GM21576 (cell line): ENCODE results near the gene CDR2.
A peak's percentile ranks its signal among the peaks of the same experiment; 100 is the strongest.
"Not testable (repeated sequence)": the region's sequence is repeated elsewhere in the genome, so short reads cannot be mapped to it uniquely, and the experiment has no call there.

Source experiments
- ATAC-seq: cut with Tn5 transposase; IDR thresholded peaks from one replicate; pipeline ENCODE4 v1.9.1; 2021; ENCODE audit warnings: mild to moderate bottlenecking, moderate library complexity; ENCODE audit not compliant: unreplicated experiment

Gene CDR2

DNA sequence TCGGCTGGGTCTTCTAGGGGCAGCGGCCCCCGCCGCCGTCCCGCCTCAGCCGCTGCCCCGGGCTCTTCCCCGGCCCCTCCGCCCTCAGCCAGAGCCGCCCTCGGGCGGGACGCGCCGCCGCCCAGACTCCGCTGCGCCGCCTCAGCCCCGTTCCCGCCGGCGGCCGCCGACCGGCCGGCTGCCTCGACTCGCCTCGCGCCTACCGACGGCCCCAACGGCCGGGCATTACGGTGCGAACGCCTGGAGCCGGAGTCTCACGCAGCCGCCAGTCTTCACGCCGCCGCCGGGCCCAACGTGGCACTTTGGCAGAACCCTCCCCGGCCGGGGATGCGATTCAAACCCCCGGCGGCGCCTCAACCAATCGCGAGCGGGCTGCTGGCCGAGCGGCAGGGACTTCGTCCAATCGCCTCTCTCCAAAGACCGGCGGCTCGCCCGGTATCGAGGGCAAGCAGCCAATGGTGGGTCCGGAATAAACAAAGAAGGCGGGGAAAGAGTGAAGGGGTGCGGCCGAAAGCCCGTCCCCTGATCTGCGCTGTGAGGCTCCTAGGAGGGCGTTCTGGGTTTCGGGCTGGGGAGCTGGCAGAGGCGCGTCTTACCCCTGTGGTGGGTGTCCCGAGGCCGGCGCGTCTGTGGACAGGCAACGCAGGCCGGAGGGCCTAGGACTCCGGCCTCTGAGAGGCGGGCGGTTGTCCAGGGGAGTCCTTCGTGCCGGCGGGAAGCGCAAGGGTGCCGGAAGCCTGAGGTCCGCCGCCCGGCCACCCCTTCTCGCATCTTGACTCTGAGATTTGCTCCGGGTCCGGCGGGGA is at the start of gene CDR2:
CDR2 (minus strand) TSS at position 309 of the 806 bp plus-strand sequence. CDS start 310 bp downstream, outside the sequence.
- ATAC-seq, result peak; percentile 88

DNA sequence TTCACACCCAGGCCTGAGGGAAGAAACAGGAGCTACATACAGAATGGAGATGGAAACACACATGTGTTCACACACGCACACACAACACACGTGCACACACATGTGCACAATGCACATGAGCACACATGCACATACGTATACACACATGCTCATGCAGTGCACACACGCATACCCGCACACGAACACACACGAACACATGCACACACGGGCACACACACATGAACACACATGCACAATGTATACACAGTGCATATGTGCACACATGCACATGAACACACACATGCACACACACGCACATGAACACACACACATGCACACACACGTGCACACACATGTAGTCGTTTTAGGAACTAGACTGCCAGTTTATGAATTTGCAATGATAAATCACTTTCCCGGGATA is 49.3 kb upstream of the CDR2 start:
- no peak for ATAC-seq

DNA sequence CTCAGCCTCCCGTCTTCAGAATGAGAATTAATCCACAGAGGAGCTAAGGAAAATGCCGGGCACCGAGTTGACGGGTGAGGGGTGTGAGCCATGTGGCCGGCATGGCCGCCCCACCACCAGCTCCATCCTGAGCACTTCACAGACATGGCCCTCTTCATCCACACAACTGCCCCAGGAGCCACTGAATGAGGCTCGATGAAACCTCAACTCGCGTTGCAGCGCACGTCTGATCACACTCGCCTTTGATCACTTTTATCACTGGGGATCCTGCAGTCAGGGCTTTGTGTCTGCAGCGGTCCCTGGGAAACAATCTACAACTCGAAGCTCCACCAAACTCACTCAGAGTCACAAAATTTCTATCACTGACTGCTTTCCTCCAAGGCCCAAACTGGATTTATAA is 46.7 kb upstream of the CDR2 start:
- no peak for ATAC-seq

DNA sequence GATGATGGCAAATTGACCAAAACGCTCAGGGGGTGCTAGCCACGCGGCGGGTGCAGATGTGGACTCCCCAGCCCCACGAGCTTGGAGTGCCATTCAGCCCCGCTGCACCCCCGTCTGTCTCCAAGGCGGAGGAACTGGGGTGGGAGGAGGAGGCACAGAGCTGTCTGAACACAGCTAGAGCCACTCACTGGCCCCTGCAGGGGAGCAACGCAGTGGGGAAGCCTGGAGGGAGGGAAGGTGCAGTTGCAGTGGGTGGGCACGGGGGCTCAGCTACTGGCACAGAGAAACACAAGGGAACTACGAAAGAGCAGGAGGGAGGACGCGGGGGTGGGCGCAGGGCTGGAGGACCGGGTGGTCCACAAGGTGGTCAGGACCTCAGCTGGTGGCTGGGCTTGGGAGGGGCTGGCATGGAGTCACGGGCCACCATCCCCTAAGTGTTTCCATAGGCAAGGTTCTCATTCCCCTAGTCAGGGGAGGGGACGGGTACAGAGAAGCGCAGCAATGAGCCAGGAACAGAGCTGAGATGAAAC is 46.3 kb upstream of the CDR2 start:
- no peak for ATAC-seq

DNA sequence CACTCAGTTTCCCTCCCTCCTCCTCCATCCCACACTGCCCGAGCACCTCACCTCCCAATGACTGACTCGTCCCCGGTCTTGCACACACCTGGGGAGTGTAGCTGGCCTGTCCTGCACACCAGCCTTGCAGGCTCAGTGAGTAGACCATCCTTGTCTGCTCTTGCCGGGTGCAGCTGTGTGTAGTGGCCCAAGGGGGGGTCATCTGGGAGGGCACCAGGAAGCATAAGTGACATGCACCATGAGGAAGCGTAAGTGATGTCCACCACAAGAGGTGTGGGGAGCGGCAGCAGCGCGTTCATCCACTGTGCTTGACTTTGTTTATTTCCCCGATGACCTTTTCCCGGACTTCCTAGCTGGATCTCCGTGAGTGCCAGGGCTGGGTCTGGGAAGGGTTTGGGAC is 45.5 kb upstream of the CDR2 start:
- no peak for ATAC-seq

DNA sequence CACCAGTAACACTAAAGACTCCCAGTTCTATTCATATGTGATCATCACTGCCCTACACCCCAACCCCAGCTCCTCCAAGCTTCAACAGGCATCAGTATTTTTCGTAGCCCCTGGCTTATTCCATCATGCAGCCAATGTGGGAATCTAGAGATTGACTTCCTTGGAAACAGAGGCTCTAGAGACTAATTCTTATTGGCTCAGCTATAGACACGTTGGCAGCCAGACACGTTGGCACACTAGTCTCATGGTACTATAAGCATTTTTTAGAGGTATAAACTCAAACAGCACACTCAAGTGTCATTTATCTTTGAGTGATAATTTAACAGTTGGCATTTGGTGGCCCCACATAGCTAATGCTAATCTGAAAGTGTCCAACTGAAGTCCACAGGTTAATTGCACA is 44.4 kb upstream of the CDR2 start:
- no peak for ATAC-seq

DNA sequence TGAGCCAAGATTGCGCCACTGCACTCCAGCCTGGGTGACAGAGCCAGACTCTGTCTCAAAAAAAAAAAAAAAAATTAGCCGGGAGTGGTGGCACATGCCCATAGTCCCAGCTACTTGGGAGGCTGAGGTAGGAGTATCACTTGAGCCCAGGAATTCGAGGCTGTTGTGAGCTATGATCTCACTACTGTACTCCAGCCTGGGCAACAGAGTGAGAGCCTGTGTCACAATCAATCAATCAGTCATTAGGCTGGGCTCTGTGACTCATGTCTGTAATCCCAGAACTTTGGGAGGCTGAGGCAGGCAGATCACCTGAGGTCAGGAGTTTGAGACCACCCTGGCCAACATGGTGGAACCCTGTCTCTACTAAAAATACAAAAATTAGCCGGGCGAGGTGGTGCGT is 43.4 kb upstream of the CDR2 start:
- ATAC-seq, result not testable (repeated sequence)

DNA sequence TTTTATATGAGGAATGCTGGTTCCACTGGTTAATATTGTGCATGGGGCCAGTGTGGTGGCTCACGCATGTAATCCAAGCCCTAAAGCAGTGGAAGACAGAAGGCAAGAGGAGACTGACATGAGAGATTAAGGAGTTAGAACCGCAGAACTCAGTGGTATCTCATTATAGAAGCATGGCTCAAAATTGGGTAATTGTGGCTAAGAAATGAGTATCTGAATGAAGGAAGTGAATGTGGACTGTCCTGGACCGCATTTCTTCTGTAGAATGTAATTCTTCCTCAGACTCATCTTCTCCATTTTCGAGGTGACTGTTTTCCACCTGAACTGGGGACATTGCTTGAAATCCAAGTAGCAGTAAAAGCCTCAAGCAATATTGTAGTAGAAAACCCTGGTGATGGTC is 42.6 kb upstream of the CDR2 start:
- ATAC-seq, result no peak

DNA sequence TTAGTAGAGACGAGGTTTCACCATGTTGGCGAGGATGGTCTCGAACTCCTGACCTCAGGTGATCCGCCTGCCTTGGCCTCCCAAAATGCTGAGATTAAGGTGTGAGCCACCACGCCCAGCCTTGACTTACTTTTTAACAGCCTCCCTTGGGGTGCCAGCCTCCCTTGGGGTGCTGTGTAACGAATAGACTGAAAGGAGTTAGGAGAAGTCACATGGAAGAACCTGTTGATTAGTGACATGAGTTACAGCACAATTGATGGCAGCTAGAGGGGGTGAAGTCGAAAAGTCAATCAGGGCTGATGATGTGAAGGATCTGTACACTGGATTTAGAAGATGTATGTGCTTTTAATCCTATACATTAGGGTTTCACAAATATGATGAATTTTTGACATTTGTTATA is 39.4 kb upstream of the CDR2 start:
- ATAC-seq, result no peak

DNA sequence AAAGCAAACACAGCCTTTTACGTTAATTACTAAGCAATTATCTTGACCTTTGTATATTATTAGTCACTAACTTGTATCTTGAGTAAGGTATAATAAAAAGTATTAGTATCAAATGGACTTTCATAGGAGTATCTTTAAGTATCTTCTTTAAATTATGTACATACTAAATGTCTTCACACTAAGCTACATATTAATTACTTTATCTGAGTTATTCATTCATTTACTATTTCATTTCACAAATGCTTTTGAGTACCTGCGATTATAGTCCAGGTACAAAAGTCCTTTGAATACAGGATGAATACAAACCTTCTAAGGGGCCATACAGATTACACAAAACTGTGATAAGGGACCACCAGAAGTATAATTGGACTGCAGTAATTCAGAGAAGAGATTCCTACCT is 33.1 kb upstream of the CDR2 start:
- no peak for ATAC-seq

DNA sequence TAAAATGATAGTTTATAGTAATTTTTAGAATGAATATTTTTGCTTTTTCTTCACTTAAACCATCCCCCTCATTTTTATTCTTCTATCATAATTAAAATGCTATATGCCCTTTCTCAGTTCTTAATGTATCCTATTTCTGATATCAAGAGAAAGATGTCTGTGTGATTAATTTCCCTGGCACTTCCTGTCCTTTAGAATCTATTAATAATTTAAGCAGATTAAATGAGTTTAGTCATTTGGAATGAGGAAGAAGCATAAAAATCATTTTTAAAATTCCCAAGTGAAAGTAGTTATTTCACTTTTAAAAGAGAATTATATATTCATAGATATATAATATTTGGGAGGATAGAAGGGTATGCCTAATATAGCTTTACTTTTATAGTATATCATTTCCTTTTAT is 27.8 kb upstream of the CDR2 start:
- no peak for ATAC-seq

DNA sequence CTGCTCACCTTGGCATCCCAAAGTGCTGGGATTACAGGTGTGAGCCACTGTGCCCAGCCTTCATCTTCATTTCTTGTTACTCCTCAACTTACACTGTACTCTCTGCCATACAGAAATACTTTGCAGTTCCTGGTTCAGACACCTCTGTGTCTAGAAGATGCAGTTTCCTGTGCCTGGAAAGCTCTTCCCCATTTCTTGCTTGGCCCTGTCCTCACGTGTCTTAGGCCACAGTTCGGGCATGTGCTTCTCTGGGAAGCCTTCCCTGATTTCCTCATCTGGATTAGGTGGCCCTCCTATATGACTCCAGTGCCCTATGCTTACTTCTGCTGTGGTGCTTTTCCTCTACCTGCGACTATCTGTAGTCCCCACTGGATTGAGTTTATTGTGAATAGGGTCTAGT is 26.5 kb upstream of the CDR2 start:
- no peak for ATAC-seq

DNA sequence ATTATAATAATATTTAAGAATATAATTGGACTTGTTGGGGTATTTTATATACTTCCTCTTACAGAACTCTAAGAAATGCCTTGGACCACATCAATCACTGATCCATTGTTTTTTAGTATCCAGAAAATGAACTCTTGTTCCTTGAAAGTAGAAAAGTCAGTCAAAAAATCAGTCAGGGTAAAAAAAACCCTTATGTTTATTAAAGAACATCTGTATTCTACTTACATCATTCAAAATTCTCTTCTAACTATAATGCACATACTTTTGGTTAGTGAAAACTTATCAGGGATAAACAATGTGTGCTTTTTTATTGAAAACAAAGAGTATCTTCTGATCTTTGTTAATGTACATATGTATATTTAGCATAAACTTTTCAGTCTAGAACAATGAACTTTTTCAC is 23.5 kb upstream of the CDR2 start:
- ATAC-seq, result no peak

DNA sequence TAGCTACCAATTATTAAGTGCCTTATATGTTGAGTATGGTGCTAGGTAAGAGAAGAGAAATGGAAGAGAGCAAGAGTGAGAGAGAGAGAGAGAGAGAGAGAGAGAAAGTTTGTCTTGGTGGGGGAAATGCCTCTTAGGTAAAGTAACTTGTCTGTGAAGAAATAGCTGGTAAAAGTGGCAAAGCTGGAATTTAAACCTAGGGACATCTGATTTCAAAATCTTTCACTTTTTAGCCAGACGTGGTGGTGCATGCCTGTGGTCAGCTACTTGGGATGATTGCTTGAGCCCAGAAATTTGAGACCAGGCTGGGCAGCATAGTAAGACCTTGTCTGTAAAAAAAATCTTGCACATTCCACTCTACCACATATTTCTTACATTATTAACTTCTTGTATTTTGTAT is 23.0 kb upstream of the CDR2 start:
- no peak for ATAC-seq

DNA sequence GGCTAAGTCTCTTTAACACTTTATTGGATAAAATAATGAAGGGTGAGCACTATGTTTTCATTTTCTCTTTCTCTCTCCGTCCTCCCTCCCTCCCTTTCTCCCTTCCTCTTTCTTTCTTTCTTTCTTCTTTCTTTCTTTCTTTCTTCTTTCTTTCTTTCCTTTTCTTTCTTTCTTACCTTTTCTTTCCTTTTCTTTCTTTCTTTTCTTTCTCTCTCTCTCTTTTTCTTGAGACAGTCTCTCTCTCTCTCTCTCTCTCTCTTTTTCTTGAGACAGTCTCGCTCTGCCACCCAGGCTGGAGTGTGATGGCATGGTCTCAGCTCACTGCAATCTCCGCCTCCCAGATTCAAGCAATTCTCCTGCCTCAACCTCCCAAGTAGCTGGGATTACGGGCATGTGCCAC is 21.5 kb upstream of the CDR2 start:
- ATAC-seq, result no peak

DNA sequence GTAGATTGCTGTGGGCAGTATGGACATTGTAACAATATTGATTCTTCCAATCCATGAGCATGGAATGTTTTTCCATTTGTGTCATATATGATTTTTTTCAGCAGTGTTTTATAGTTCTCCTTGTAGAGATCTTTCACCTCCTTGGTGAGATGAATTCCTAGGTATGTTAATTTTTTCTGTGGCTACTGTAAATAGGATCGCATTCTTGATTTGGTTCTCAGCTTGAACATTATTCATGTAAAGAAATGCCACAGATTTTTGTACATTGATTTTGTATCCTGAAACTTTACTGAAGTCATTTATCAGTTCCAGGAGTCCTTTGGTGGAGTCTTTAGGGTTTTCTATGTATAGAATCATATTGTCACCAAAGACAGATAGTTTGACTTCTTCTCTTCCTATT is 19.7 kb upstream of the CDR2 start:
- ATAC-seq, result no peak

DNA sequence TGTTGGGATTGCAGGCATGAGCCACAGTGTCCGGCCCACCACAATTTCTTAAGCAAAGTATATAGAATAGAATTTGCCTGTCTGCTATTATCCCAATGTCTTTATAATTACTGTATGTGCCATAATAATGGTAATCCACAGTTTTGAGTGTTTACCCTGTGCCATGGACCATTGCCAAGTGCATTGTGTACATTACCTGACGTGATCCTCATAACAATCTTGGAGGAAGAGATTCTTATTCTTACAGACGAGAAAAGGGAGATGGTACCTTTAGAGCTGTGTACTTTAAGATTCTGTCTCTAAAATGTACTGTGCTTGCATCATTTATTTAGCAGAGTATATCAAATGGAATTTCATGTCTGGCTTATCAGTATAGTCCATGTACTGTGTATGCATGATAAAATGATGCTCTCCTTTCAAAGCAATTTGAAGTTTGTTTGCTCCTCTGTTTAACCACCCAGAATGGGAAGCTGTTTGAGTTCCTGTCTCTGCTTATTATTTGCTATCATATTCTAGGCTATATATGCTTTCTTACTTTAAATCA is 13.8 kb upstream of the CDR2 start:
- no peak for ATAC-seq

DNA sequence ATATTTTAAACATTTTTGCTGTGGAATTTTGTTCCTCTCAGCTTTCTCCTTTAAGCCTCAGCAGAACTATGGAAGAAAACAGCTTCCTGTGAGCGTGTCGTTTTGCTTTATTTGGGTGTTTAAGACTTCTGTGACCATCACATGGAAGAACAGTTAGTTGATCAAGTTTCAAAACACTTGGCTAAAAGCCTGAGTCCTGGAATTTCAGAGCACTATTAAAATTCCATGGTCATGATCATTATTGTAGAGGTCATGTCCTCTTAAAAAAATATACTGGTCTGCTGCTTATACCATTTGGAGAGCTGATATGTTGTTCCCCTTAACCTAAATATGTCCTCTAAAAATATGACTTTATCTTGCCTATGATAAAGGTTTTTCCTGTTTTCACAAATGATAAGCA is 12.6 kb upstream of the CDR2 start:
- no peak for ATAC-seq

DNA sequence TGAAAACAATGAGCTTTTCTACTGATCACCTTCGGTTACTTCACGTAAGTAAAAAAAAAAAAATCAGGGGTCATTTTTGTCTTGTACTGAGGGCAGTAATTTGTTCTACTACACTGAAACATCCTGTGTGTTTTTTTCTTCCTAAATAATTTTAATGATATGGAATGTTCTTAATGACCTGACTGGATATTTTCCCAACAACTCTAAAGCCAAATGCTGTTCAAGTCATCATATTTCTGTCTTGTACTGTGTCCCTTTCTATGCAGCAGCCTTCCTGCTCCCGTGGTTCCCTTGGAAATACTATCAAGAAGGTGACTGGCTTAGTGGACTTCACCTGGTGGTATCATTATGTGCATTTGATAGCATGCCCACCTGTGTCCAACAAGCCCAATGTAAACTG is 10.8 kb upstream of the CDR2 start:
- ATAC-seq, result no peak

DNA sequence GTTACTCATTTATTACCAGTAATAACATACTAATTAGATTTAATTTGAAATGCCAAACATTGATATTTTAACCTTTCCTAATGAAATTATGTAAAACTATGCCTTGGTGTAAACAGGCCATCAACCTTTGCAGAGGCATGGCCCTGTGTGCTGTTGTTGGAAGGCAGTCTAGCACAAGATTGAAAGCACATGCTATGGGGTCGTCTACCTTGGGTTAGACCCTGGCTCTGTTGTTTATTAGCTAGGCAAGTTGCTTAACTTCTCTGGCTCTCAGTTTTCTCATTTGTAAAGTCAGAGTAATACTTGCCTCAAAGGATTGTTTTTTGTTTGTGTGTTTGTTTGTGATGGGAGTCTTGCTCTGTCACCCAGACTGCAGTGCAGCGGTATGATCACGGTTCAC is 9.4 kb upstream of the CDR2 start:
- no peak for ATAC-seq

DNA sequence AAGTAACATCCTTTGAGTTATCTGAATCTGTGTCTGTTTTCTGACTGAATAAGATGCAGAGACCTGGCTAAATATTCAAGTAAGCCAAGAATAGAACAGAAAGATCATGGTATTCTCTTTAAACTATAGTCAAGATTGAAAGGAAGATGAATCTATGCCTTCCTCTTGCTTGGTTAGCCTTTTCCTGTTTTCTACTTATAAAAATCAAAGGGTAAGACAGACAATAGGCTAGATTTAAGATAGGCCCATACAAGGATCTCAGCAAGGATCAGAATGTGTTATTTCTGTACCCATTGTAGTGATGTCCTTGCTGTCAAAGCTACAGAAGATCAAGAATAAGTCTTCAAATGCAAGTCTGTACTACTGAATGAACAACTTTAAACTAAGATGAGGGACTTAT is 7.0 kb upstream of the CDR2 start:
- no peak for ATAC-seq

DNA sequence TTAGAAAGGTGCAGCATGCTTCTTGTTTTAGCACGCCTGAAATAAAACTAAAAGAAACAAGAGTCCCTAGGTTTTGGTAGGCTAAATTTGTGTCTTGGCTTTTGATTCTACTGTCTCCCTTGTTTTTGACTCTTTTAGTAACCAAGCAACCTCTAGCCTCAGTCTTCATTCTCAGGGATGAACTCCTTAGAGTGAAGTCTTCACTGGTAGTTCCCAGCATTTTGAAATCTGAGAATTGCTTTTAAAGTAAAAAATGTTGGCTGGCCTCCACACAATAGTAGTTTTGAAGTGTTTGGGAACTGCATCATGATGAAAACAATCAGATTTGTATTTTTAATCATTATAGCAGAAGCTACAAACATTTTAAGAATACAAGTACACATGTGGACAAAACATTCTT is 6.1 kb upstream of the CDR2 start:
- ATAC-seq, result no peak

DNA sequence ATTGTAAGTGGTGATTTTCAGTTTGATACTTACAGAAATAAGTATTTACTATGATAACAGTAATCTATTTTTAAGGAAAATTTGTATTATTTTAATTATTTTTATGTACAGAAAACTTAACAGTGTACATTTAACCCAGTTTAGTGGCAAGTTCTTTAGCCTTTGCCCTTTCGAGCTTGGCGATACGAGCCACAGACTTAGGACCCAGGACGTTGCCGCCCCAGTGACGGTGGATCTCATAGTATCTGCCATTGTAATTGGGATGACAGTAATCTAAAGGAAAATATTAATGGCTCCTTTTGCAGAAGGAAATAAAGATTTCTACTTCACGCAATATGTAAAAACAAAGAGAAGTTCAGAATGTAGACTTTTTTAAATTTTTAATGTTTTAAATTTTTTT is 5.2 kb upstream of the CDR2 start:
- no peak for ATAC-seq
